HG03520 (cell line): Measurements from ENCODE around the gene VPS26C.
"Not testable (repeated sequence)": the region's sequence is repeated elsewhere in the genome, so short reads cannot be mapped to it uniquely, and the experiment has no call there.

Experiments
- ATAC-seq: cut with Tn5 transposase; IDR thresholded peaks from one replicate; pipeline ENCODE4 v1.9.1; 2021; ENCODE audit warnings: mild to moderate bottlenecking, moderate library complexity; ENCODE audit not compliant: unreplicated experiment

Gene VPS26C

DNA sequence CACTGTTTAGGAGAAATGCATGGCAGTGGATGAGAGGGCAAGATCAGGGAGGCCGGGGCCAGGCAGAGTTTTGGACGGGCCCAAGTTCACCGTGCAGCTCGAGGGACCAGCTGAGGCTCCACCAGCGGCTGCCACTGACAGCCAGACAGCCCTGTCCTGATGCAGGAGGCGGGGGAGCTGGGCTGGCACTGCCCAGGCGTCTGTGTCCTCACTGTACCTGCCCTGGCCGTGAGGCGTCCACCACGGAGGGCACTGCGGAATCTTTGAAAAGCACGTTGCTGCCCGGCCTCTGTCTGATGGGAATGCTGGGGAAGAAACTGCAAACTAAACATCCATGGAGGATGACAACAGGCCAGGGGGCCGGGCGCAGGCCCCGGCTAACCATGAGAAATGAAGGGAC is 35.5 kb downstream of the VPS26C start:
- ATAC-seq: no peak

DNA sequence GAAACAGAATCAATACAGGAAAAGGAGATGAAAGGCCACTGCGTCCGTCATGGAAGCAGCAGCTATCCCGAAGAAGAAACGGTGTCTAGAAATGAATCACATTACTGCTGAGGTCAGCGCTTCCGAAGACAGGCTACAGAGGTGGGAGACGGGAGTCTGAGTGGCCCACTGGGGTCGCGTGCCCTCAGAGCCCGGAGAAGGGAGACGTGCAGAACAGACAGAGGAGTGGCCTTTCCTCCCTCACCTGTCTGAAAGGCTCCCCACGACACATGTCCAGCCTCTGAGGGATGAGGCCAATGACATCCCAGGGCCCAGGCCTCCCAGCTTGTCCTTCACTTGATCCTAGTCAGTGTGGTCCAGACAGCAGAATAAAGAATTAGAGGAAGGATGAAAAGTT is 35.9 kb downstream of the VPS26C start:
- no peak for ATAC-seq

DNA sequence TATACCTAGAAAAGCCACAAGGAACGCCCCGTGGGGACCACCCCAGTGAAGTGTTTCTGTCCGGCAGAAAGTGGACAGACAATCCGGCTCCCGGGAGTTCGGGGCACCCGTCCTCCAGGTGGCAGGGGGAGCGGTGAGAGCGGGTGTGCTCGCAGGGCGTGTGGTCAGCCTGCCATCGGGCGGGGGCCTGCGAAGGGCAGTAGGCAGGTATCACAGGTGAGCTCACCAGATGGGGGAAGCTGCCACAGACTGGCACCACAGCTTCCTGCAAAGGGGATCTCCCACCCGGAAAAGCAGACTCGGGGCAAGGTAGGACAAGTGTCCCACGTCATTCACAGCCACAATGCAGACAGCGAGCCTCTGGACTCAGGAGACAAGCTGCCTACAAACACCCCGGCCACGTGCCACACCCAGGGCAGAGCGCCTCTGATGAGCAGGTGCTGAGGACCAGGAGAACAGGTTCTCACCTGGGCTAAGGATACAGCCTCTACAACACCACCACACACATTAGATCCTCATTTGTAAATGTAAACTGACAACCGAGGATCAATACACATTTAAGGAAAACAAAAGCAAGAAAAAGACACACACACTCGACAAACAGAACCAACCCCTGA is 36.4 kb downstream of the VPS26C start:
- no peak for ATAC-seq

DNA sequence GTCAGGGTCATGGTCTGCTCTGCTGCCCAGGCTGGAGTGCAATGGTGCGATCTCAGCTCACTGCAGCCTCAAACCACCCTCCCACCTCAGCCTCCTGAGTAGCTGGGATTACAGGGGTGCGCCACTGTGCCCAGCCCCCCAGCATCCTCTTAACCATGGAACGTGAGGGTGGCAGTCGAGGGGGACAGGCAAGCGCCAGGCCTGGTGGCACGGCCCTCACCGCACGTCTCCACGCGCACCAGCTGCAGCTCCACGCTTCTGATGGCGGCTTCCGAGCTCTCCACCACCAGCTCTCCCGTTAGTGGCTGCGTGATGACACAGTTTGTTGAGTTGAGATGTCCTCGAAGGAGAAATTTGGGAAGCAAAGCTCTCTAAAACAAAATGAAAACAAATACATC is 39.1 kb downstream of the VPS26C start:
- ATAC-seq: no peak

DNA sequence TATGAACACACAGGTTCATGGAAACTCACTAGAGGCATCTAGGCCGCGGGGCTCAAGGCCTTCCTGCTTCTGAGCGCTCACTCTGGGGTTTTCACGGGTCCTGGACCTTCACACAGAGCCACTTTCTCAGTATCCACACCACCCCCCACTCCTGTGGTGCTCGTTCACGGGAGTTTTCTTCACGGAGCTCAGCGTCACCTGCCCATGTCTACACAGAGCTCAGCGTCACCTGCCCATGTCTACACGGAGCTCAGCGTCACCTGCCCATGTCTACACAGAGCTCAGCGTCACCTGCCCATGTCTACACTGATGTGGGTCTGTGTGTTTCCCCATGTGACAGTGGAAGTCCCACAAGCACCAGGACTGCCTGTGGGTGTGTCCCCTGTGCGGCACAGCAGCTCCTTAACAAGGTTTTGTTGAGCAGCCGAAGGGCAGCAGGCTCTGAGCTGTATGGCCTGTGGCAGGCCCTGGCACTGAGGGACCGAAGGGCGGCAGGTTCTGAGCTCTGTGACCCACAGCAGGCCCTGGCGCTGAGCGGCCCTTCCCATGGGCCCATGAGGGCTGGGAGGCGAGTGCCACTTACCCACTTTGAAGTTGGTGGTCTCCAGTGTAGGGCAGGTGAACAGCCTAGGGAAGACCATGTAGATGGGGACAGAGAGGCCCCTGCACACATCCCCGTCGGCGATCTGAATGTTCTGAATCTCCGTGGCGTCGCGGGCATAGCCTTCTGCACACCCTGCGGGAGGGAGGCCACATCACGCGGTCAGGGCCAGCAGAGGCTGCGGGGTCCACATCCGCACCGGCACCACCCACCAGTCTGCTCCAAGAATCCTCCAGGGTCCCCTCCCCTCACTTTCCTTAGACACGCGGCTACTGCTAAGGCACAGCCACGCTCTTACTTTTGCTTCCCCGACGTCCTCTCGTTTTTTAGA is 39.8 kb downstream of the VPS26C start:
- no peak for ATAC-seq

DNA sequence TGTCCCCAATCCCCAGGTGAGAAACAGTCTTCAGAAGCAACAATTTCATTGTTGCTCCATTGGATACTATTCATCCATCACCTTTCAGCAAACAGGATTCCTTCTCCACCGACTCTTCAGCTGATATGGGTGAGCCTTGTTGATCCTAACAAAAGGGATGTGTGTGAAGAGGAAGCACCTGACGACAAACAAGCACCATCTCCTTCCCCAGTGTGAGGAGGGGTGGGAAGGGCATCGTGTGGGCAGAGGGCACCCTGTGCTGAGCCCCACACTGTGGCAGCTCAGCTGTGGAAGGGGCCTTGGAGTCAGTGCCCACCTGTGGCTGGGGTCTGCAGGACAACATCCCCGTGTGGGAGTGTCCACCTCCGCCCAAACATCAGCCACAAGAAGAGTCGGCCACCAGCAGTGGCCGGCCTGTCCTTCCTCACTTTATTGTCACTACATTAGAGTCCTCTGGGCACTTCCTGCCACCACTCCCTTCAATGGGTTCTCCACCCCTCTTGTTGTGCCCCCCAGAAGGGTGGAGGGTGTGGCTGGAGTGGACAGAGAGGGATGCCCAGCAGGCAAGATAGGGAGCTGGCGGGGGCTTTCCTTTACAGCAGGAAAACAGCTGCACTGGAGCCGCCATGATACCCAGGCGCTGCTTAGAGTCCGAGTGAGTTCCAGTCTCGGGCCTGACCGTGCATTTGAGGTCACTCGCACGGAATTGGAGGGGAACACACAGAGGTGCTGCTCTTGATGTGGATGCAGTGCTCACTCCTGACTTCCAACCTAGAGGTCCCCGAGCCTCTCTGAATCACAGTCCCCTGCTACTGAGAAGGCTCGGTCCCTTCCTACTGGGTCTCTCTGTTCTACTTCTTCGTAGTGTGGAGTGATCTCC is 40.9 kb downstream of the VPS26C start:
- no peak for ATAC-seq

DNA sequence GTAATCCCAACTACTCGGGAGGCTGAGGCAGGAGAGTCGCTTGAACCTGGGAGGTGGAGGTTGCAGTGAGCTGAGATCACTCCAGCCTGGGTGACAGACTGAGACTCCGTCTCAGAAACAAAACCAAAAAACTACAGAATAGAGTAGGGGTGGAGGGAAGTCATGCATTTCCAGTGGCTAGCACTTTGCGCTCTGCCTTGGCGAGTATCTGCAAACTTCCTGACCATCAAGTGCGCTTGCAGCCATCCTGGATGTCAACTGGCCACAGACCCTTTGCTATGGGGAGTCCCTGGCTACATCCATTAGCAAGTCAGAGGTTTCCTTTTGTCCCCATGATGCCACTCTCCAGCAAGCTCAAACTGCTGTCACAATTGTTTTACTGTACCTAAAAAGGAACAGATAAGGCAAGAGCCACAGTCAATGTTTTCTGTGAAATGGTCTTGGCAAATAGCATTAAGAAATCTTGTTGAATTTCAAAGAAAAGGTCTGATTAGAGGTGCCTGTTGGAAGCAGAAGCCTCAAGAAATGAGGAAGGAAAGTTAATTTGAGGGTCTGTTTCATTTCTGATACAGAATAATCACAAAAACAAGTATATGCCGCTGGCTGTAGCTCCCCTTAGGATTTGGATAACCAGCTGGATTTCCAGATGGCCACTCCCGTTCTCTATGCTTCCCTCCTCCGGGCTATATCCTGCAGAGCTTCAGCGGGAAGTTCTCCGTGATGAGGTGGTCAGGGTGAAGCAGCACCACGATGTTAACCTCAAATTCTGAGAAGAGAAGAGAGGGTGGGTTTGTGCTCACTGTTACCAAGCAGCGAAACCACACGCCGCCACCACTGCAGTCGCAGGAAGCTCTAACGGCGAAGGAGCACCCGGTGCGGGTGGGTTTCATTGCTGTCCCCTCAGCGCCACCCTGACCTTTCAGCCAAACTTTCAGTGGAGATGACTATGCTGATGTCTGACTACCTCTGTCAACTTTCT is 42.0 kb downstream of the VPS26C start:
- ATAC-seq: no peak

DNA sequence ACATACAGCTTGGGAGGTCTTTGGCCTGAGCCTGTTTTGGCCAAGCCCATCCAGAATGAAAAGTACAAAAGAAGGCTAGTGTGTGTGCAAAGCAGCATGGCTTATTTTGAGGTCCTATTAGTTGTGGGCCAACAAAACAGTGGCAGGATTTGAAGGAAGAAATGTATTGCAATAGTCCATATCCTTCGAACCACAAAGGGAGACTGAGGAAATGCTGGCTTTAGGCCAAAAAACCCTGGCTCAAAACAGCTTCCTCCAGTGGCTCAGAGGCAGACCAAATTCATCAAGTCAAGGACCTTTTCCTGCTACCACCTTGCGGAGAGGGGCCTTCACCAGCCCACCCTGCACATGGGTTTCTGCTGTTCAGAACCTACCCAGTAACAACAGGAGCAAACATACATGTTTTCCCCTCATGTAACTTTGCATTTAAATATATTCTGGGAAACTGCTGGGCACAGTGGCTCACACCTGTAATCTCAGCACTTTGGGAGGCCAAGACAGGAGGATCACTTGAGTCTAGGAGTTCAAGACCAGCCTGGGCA is 43.3 kb downstream of the VPS26C start:
- no peak for ATAC-seq

DNA sequence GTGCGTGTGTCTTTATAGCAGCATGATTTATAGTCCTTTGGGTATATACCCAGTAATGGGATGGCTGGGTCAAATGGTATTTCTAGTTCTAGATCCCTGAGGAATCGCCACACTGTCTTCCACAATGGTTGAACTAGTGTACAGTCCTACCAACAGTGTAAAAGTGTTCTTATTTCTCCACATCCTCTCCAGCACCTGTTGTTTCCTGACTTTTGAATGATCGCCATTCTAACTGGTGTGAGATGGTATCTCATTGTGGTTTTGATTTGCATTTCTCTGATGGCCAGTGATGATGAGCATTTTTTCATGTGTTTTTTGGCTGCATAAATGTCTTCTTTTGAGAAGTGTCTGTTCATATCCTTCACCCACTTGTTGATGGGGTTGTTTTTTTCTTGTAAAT is 44.9 kb downstream of the VPS26C start:
- not testable (repeated sequence) for ATAC-seq

DNA sequence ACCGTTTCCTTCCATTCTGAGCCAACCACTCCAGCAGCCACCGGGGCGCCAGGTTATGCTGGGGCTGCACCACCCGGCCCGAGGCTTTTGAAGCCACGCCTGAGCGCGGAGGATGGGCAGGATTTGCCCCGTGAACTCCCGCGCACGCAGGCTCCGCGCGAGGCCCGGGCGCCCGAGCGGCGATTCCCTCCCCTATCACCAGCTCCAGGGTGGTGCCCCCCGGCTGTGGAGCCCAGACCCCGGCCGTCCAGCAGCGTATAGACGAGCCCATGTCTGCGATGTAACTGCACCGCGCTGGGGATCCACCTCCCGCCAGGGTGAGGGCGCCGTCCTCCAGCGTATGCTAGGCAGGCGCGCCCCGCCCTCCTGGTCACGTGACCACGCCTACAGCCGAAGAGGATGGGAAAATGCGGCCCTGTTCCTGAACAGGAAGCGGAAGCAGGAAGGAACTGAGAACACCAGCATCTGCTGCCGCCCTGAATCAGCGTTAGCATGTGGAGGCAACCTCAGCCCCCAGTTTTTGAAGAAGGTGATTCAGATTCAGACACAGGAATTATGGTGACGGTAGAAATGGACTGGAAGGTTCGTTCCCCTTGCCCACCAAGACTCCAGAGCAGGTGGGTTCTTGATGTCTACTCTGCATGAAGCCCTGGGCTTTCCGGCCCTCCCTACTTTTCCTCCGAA is 46.0 kb downstream of the VPS26C start:
- ATAC-seq: peak; percentile 67

DNA sequence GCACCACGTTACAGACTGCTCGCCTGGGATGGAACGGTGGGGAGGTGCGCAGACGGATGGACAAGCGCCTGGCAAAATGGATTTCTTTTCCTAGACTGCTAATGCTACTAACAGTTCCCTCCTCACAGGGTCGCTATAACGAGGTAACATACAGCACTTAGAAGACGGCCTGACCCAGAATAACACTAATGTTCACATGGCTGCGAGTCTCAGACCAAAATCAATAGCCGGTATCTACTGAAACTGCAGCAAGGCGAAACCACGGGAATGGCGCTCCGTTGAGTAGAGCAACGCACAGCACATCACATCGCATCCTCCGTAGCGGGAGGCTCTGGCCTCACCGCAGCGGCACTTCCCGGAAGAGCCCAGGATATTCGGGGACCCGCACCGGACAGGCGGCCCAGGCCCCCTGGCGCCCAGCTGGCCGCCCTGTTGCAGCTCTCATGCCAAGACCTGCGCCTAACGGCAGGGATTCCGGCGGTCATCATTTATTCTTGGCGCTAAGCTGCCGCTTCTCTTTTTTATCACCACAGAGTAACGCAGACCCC is 46.6 kb downstream of the VPS26C start:
- ATAC-seq: peak; percentile 30

DNA sequence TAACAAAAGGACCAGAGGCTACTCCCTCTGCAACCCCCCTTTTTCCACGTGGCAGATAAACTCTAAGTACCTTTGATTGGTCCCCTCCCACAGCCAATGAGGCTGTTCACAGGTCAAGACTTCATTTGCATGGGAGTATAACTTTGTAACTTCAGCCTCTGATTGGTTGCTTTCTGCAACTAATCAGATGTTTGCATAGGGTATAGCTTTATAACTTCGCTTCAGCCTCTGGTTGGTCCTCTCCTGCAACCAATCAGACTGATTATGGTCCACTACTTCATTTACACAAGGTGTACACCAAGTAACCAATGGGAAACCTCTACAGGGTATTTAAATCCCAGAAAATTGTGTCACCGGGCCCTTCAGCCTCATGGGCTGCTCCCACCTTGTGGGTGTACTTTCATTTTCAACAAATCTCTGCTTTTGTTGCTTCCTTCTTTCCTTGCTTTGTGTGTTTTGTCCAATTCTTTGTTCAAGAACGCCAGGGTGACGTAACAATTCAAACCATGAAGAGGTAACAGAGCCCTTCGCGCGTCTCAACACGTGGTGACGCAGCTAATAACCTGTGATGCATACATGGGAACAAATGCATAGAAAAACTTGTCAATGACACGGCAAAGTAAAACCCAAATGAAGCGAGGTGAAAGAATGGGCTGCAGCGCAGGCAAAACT is 47.2 kb downstream of the VPS26C start:
- ATAC-seq: no peak

DNA sequence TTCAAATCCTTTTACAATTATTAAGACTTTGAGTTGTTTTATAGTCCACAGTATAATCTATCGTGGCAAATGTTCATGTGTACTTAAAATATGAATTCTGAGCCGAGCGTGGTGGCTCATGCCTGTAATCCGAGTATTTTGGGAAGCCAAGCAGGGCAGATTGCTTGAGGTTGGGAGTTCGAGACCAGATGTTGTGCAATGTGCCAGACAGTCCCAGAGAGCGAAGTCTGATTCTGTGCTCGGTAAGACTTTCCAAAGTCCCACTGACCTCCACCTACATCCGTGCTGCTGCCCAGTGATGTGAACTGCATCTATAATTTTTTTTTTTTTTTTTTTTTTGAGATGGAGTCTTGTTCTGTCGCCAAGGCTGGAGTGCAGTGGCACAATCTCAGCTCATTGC is 52.2 kb downstream of the VPS26C start:
- no peak for ATAC-seq

DNA sequence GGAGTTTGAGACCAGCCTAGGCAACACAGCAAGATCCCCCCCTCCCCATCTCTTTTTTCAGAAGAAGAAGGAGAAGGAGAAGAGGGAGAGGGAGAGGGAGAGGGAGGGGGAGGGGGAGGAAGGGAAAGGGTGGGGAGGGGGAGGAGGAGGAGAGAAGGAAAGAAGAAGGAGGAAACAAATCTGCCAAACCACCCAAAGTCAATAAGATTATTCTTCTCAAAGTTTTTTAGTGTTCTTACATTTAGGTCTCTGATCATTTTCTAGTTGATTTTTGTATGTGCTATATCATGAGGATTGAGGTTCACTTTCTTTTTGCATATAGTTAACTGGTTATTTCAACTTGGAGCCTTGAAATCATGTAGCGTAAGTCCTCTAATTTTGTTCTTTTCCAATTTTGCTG is 56.3 kb downstream of the VPS26C start:
- ATAC-seq: no peak

DNA sequence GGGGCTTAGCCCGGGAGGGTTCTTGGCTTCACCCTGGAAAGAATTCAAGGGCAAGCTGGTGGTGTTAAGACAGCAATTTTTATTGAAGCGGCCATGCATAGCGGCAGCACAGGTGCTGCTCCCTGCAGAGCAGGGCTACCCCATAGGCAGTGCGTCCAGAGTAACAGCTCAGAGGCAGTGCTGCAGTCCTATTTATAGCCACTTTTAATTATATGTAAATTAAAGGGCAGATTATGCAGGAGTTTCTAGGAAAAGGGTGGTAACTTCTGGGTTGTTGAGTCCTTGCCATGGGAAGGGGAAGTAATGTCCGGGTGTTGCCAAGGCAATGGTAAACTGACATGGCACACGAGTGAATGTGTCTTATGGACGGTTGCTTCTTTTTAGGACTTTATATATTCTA is 57.0 kb downstream of the VPS26C start:
- no peak for ATAC-seq

DNA sequence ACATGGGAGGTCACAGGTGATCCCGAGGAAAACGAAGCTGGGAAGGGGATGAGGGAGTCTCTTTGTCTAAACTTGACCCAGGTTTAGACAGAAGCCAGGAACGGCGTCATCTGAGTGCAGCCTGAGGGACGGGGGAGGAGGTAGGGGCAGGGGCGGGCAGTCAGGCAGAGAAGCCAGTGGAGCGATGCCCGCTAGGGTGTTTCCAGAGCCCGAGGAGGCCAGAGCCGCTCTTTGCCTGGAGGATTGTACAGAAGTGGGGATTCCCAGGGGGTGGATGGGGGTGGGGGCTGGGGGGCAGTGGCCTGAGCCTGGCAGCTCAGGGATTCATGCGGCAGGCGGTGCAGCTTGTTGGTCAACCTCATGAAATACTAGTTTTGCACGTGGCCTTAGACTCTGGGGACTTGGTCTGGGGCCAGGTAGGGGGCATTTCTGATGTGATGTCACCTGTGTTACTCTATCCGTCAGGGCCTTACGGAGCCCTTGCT is 58.4 kb downstream of the VPS26C start:
- ATAC-seq: peak; percentile 28

DNA sequence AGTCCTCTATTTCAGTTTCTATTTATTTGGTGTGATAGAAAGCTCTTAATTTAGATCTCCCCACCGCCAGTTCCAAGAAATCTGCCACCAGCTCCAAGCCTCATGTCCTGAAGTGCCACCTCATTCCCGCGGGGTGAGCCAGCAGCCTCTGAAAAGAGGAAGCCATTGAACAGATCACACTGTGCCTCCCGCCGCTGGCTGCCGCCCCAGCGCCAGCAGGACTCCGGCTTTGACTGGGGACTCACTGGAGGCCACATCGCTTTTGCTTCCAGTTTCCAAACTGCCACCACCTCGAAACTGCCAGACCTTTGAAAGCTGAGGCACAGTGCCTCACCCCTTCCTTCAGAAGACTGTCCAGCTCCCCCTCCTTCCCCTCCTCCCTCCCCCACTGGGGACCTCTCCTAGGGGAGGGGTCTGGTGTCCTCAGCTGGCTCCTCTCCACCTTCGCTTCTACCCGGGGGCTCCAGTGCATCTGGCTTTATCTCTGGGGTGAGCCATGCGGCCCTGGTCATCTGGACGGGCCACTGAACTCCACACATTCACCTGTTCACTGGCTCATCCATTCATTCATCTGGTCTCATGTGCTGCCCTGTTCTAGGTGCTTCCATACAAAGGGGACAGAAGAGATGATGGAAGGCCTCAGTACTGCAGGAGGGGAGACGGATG is 58.9 kb downstream of the VPS26C start:
- ATAC-seq: peak; percentile 58

DNA sequence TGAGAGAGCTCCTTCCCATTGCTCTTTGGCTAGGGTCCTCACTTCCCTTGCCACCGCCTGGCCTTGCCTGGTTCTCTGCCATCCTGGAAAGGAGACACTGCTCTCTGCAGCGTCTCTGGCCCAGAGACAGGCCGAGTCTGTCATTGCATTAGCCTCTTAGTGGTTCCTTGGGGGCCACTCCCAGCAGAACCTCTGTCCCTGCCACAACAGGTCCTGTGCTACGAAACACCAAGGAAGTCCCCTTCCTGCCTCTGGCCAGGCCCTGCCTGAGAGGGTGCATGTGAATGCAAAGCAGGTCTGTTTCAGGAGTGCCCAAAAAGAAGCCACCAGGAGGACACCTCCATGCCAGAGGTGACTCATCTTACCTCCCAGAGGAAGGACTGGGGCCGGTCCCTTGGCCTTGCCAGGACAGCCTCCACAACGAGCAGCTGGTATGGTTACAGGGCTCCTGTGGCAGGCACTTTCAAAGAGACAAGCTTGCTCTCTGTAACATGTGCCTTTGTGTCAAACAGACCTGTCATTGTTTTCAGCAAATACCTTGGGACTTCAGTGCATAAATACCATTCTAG is 59.6 kb downstream of the VPS26C start:
- ATAC-seq: no peak
